WI38 (cell line): ENCODE measurements around the gene PKNOX2.

Source experiments
- H3K4me3 ChIP-seq: 2 replicates; pipeline ENCODE4 v1.5.1; 2011; ENCODE audit warnings: low read depth, mild to moderate bottlenecking, control low read depth, low read length
- TF ChIP-seq, protein P1 (sequence below): IDR thresholded peaks from 2 replicates; pipeline ENCODE4 v1.5.1; 2012; ENCODE audit warnings: low read depth, mild to moderate bottlenecking, control low read depth, low read length

The PKNOX2 gene

DNA sequence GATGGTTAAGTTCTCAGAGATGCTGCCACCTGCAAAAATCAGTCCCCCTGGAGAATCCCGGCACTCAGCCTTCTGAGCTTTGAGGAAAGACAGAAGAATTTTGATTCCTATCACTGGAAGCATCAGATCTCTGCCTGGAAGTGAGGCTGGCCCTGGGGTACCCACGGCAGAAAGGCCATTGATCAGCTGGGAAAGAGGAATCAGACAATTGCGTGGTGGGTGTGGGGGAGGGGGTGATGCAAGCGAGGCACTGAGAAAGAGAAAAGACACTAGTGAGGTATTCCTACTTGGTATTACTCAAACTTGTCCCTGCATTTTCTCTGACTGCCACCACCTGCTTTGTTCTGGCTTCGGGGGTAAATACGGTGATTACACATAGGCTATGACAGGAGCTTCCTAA is 235.4 kb downstream of the PKNOX2 start:
- TF ChIP-seq, protein P1, sequence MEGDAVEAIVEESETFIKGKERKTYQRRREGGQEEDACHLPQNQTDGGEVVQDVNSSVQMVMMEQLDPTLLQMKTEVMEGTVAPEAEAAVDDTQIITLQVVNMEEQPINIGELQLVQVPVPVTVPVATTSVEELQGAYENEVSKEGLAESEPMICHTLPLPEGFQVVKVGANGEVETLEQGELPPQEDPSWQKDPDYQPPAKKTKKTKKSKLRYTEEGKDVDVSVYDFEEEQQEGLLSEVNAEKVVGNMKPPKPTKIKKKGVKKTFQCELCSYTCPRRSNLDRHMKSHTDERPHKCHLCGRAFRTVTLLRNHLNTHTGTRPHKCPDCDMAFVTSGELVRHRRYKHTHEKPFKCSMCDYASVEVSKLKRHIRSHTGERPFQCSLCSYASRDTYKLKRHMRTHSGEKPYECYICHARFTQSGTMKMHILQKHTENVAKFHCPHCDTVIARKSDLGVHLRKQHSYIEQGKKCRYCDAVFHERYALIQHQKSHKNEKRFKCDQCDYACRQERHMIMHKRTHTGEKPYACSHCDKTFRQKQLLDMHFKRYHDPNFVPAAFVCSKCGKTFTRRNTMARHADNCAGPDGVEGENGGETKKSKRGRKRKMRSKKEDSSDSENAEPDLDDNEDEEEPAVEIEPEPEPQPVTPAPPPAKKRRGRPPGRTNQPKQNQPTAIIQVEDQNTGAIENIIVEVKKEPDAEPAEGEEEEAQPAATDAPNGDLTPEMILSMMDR: no peak
- H3K4me3 ChIP-seq: no peak overlapping the region

DNA sequence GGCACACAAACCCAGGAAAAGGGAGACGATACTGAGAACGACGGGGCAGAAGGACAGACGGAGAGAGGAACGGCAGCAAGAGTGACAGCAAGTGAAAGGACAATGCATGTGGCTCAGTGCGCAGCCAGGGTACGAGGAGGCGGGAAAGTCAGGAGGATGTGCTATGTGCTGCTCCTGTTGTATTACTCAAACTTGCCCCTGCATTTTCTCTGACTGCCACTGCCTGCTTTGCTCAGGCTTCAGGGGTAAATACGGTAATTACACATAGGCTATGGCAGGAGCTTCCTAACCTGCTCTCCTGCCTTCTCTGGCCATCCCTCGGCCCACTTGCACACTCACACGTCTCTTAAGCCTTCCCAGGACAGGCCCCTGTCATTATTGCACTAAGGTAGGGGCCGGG is 236.7 kb downstream of the PKNOX2 start:
- TF ChIP-seq, protein P1: no peak

DNA sequence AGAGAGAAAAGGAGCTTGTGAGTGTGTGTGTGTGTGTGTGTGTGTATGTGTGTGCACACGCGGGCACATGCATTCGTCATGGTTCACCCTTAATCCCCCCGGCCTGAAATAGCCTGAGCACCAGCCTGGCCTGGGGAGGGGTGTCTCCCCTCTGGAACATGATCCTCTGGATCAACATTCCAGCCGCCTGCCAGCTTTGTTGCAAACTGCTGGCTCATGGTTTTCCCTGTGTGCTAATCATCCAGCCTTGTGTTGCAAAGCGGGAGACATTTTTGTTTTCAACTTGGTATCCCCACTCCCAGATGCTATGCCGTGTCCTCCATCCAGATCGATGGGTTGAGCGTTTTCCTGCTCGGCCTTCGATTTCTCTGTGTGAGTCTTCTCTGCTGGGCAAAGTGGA is 237.2 kb downstream of the PKNOX2 start:
- H3K4me3 ChIP-seq: no peak overlapping the region
- TF ChIP-seq, protein P1: no peak

More for the DNA sequence above, 236.7 kb downstream of the PKNOX2 start:
- no peak overlapping the region for H3K4me3 ChIP-seq

DNA sequence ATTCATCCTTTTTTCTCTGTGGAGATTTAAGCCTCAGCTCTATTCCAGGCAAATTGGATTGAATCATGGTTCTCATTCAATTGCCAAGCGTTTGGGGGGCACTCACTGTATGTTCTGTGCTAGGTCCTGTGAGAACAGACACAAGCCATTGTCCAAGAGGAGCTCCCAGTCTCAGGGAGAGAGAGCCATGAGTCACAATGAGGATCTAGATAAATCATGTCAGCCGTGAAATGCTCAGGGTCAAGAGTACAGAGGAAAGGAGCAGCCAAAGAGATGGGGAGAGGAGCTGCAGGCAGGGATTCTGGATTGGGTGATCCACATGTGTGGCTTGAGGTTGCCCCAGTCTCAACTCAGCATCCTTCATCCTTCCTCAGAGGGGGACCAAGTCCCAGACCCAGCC is 237.9 kb downstream of the PKNOX2 start:
- TF ChIP-seq, protein P1: no peak

DNA sequence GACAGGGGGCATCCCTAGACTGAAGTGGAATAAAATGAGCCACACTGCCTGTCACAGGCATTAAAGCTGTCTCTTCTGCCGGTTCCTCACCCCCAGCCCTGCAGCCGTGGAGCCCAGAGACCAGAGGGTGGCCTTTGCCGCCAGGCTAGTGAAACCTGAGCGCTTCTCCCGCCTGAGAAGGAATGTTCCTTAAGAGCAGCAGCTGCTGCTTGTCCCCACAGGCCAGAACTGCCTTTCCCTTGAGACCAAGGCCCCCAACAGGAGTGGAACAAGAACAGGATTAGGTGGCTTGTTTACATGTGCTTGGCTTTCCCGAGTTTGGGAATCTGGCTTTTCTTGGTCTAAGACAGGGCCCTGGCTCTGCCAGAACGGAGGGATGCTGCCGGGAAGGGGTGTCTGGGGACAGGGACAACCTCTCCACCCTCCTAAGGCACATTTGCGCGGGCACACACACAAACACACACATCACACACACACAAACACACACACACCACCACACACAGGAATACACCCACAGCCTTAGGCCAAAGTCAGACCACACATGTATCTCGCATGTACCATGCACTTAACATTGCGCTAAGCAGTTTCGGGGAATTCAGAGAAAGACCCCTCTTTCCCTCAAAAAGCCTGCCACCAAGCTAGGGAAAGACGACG is 239.7 kb downstream of the PKNOX2 start:
- no peak overlapping the region for H3K4me3 ChIP-seq
- TF ChIP-seq, protein P1: no peak

More for the DNA sequence above, 237.9 kb downstream of the PKNOX2 start:
- no peak overlapping the region for H3K4me3 ChIP-seq

DNA sequence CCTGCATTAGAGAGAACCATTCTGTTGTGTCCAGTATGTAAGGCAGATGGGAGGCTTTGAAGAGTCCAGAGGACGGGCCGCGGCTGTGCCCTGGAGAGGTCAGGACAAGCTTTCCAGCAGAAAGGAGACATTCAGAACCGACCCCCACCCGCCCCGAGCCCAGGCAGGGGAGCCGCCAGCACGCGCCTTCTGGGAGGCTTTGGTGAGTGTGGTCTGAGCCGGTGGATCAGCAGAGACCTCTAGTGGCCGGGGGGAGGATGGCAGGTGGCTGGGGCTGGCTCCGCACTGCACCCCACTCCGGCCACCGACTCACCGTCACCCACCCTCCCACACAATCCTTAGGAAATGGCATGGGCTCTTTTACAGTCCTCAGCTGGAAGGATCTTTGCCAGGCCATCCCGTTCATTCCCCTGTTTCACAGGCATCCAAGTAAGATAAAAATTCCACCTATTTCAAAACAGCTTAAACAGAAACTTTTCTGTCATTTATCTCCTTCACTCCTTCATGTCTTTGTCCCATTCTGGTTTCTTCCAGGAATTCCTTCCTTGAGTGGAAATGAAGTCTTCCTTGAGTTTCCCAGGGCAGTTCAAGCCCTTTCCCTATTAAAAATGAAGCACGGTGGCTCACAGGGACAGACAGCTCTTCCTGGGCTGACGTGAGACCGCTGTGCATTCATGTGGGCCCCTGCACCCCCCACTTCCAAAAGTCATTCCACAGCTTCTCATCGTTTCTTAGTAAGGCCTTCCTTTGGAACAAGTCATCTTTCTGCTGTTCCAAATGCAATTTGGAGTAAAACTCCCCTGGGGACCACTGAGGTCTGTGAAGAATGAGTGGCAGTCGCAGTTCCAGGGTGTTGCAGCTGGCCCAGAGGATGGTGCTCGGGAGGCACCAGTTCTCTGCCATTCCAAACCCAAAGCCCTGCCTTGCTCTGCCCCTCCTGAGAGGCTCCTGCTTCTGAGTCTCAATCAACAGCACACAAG is 240.6 kb downstream of the PKNOX2 start:
- no peak overlapping the region for H3K4me3 ChIP-seq
- TF ChIP-seq, protein P1: peak; percentile 98

DNA sequence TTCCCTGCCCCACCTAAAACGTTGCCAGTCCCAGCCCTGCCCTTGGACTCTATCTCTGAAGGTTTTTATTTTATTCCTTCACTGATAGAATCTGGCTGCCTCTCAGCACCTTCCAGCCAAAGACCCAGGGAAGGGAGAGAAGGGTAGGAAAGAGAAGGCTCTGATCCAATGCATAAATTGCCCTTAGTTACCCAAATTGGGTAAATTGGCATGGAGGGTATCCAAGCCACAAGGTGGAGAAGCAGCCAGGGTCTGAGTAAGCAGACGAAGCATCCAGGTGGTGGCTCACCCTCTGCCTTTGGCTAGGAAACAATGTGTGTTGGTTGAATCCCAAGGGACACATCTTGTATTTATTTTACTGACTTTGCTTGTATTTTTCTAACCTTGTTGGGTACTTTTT is 242.5 kb downstream of the PKNOX2 start:
- no peak overlapping the region for H3K4me3 ChIP-seq
- TF ChIP-seq, protein P1: no peak
